GM12874 (cell line): ENCODE measurements around the gene TSPAN14.

ENCODE experiments used
- TF ChIP-seq, protein P1 (sequence below): IDR thresholded peaks from 2 replicates; pipeline ENCODE4 v1.5.1; 2011; ENCODE audit warnings: low read depth, mild to moderate bottlenecking, control low read depth, low read length, moderate library complexity; ENCODE audit not compliant: insufficient read depth

The TSPAN14 gene

DNA sequence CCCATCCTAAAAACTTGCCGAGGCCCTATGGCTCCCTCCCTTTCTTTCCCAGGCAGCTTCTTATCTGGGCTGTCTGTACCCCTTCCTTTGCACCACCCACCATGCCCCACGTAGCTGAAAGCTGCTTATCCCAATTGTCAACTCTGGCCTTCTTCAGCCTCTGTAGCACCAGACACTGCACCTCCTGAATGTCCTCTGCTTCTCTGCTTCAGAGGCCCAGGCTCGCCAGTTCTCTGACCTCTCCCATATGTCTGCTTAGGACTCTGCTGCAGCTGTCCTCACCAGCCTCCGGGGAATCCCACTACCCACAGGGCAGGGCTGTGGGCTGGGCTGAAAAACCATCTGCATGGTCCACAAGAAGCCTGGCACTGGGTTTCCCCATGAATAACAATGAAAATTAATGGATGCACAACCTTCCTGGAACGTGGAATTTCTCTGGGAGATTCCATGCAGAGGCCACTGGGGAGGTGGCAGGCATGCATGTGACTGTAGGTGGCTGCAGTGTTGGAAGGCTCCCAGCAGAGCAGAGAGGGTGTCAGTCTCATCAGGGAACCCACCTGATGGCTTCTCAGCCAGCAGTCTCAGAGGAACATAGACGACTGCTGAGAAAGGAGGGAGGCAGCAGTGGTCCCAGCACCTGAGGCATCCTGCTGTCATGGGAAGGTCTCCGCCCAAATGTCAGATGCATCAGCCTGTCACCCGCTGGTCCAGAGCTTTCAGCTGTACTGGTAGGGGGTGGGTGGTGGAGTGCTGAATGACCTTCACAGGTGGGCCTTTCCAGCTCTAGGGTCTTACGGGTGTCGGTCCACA, 66.8 kb downstream of the TSPAN14 start:
- TF ChIP-seq, protein P1, sequence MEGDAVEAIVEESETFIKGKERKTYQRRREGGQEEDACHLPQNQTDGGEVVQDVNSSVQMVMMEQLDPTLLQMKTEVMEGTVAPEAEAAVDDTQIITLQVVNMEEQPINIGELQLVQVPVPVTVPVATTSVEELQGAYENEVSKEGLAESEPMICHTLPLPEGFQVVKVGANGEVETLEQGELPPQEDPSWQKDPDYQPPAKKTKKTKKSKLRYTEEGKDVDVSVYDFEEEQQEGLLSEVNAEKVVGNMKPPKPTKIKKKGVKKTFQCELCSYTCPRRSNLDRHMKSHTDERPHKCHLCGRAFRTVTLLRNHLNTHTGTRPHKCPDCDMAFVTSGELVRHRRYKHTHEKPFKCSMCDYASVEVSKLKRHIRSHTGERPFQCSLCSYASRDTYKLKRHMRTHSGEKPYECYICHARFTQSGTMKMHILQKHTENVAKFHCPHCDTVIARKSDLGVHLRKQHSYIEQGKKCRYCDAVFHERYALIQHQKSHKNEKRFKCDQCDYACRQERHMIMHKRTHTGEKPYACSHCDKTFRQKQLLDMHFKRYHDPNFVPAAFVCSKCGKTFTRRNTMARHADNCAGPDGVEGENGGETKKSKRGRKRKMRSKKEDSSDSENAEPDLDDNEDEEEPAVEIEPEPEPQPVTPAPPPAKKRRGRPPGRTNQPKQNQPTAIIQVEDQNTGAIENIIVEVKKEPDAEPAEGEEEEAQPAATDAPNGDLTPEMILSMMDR: no peak

- TF ChIP-seq, protein P1: no peak
Measured at GRCh38 chr10:80522756-80523363, 68.8 kb downstream of the TSPAN14 start.

- TF ChIP-seq, protein P1: no peak
Measured at GRCh38 chr10:80523773-80524172, 69.7 kb downstream of the TSPAN14 start.

DNA sequence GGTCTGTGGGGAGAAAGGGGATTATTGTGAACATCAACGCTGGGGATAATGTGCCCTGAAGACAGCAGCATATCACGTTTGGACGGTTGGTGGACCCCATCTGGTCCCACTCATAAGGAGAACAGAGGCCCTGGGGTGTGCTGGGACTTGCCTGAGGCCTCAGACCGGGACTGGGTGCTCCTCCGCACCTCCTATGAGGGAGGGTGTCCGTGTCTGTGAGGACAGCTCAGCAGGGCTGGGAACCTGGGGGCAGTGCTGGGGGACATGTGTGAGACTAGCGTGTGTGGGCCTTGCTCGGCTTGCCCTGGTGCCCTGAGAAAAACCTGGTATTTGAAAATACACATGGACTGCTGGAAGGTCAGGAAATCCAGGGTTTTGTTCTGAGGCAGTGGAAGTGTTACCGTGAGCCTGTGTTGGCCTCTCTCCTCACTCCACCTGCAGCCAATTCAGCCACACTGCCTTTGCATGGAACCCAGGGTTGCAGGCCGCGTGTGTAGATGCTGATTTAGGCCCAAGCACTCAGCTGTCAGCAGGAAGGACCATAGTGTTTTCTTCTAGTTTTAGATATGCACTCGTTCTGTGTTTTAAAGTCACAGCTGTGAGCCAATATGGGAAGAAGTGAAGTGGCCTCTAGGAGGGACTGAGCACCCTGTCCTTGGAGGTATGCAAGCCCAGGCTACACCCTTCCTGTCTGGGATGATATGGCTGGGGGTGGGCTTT, 70.2 kb downstream of the TSPAN14 start:
- TF ChIP-seq, protein P1: no peak

- TF ChIP-seq, protein P1: no peak
Measured at GRCh38 chr10:80526218-80526617, 72.1 kb downstream of the TSPAN14 start.

DNA sequence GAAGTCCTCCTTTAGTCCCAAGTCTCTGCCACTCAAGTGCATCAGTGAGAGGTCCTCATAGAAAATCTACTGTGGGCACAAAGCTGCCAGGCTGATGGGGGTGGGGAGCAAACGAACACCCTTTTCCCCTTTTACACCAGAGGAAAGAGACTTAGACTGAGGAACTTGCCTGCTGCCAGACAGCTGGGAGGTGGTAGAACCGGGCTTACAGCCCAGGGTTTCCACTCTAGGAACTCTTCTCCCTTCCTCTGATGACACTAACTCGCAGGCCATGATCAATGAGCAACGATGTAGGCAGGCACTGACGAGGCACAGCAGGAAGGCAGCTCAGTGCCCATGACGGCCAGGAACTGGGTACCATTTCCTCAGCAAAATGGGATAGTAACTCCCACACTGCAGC, 72.6 kb downstream of the TSPAN14 start:
- TF ChIP-seq, protein P1: no peak

- TF ChIP-seq, protein P1: no peak
Measured at GRCh38 chr10:80528185-80528700, 74.1 kb downstream of the TSPAN14 start.
